HepG2 (cell line): ENCODE measurements around the gene CCL27.

Experiments used
- MEIS2 ChIP-seq: sonication (generic); formaldehyde crosslinking; IDR thresholded peaks from 2 replicates; pipeline ENCODE4 v1.9.0; 2021; ENCODE audit warnings: mild to moderate bottlenecking, missing genetic modification reagents
- NFIC ChIP-seq: IDR thresholded peaks from 2 replicates; pipeline ENCODE4 v1.6.1; 2012; ENCODE audit warnings: mild to moderate bottlenecking, low read length, inconsistent platforms
- NR2F6 ChIP-seq, 2 experiments: IDR thresholded peaks; 2 replicates each; pipeline ENCODE4 v1.6.1; 2016; ENCODE audit warnings: antibody characterized with exemption in 1 of 2, mild to moderate bottlenecking in 1 of 2
- SETDB1 ChIP-seq: sonication (generic); formaldehyde crosslinking; IDR thresholded peaks from 2 replicates; pipeline ENCODE4 v1.5.1; 2020; ENCODE audit warnings: missing genetic modification reagents, mild to moderate bottlenecking, borderline replicate concordance
- SP2 ChIP-seq: sonication (generic); formaldehyde crosslinking; IDR thresholded peaks from 2 replicates; pipeline ENCODE4 v1.5.1; 2020; ENCODE audit warnings: mild to moderate bottlenecking, missing genetic modification reagents
- SYNCRIP ChIP-seq: fragments of 200-400 bp; formaldehyde crosslinking; IDR thresholded peaks from 2 replicates; pipeline ENCODE4 v1.6.1; 2018; ENCODE audit warnings: mild to moderate bottlenecking, low read depth, low read length; ENCODE audit not compliant: insufficient read depth
- ZNF253 ChIP-seq: sonication (generic); formaldehyde crosslinking; IDR thresholded peaks from 2 replicates; pipeline ENCODE4 v1.8.0; 2022; ENCODE audit warnings: mild to moderate bottlenecking, missing genetic modification reagents, borderline replicate concordance
- ZSCAN29 ChIP-seq: sonication (generic); formaldehyde crosslinking; conservative IDR thresholded peaks from 2 replicates; pipeline ENCODE4 v1.4.0; 2020; ENCODE audit warnings: mild to moderate bottlenecking, missing genetic modification reagents
- TF ChIP-seq, protein P1 (sequence below): sonication (generic); formaldehyde crosslinking; IDR thresholded peaks from 2 replicates; pipeline ENCODE4 v1.5.0; 2020; ENCODE audit warnings: mild to moderate bottlenecking, missing genetic modification reagents, moderate library complexity
- TF ChIP-seq, protein P2 (sequence below): sonication (generic); formaldehyde crosslinking; IDR thresholded peaks from 2 replicates; pipeline ENCODE4 v1.4.0; 2020; ENCODE audit warnings: missing genetic modification reagents
- TF ChIP-seq, protein P3 (sequence below): sonication (generic); formaldehyde crosslinking; IDR thresholded peaks from 2 replicates; pipeline ENCODE4 v1.5.0; 2020; ENCODE audit warnings: missing genetic modification reagents
- TF ChIP-seq, protein P4 (sequence below): IDR thresholded peaks from 2 replicates; pipeline ENCODE4 v1.6.1; 2016; ENCODE audit warnings: missing compliant biosample characterization, missing genetic modification reagents, borderline replicate concordance
- TF ChIP-seq, protein P5 (sequence below): sonication (generic); formaldehyde crosslinking; IDR thresholded peaks from 2 replicates; pipeline ENCODE4 v1.8.0; 2022; ENCODE audit warnings: mild to moderate bottlenecking, missing genetic modification reagents; ENCODE audit not compliant: insufficient replicate concordance

DNA sequence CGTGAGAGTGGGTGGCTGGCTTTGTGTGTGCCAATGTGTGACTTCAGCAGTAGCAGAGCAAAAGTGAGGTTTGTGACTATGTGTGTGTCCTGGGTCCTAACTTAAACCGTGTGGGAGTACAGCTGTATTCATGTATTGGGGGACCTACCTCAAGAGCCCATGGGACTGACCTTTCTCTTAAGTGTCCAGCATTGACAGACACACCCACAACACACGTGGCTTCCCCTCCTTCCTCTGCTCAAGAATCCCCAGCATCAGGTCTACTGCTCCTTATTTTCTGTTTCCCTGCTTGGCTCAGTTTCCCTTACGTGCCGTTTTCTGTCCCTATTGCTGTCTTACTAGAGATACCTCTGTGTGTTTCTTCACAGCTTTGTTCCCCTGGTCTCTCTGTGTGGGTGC, 9.9 kb downstream of the CCL27 start:
- TF ChIP-seq, protein P1, sequence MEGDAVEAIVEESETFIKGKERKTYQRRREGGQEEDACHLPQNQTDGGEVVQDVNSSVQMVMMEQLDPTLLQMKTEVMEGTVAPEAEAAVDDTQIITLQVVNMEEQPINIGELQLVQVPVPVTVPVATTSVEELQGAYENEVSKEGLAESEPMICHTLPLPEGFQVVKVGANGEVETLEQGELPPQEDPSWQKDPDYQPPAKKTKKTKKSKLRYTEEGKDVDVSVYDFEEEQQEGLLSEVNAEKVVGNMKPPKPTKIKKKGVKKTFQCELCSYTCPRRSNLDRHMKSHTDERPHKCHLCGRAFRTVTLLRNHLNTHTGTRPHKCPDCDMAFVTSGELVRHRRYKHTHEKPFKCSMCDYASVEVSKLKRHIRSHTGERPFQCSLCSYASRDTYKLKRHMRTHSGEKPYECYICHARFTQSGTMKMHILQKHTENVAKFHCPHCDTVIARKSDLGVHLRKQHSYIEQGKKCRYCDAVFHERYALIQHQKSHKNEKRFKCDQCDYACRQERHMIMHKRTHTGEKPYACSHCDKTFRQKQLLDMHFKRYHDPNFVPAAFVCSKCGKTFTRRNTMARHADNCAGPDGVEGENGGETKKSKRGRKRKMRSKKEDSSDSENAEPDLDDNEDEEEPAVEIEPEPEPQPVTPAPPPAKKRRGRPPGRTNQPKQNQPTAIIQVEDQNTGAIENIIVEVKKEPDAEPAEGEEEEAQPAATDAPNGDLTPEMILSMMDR (CRISPR knock-in tag) = no peak
- TF ChIP-seq MEIS2 (CRISPR knock-in tag) = no peak
- TF ChIP-seq ZSCAN29 (CRISPR knock-in tag) = no peak
- TF ChIP-seq NFIC = no peak
- TF ChIP-seq, protein P2, sequence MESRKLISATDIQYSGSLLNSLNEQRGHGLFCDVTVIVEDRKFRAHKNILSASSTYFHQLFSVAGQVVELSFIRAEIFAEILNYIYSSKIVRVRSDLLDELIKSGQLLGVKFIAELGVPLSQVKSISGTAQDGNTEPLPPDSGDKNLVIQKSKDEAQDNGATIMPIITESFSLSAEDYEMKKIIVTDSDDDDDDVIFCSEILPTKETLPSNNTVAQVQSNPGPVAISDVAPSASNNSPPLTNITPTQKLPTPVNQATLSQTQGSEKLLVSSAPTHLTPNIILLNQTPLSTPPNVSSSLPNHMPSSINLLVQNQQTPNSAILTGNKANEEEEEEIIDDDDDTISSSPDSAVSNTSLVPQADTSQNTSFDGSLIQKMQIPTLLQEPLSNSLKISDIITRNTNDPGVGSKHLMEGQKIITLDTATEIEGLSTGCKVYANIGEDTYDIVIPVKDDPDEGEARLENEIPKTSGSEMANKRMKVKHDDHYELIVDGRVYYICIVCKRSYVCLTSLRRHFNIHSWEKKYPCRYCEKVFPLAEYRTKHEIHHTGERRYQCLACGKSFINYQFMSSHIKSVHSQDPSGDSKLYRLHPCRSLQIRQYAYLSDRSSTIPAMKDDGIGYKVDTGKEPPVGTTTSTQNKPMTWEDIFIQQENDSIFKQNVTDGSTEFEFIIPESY = no peak
- TF ChIP-seq, protein P3, sequence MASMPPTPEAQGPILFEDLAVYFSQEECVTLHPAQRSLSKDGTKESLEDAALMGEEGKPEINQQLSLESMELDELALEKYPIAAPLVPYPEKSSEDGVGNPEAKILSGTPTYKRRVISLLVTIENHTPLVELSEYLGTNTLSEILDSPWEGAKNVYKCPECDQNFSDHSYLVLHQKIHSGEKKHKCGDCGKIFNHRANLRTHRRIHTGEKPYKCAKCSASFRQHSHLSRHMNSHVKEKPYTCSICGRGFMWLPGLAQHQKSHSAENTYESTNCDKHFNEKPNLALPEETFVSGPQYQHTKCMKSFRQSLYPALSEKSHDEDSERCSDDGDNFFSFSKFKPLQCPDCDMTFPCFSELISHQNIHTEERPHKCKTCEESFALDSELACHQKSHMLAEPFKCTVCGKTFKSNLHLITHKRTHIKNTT (CRISPR knock-in tag) = no peak
- no peak for TF ChIP-seq NR2F6 (IDR thresholded peaks at IDR 0.05)
- no peak for TF ChIP-seq NR2F6 (CRISPR knock-in tag; IDR thresholded peaks at IDR 0.05)
- TF ChIP-seq SETDB1 (CRISPR knock-in tag) = no peak
- TF ChIP-seq, protein P4, sequence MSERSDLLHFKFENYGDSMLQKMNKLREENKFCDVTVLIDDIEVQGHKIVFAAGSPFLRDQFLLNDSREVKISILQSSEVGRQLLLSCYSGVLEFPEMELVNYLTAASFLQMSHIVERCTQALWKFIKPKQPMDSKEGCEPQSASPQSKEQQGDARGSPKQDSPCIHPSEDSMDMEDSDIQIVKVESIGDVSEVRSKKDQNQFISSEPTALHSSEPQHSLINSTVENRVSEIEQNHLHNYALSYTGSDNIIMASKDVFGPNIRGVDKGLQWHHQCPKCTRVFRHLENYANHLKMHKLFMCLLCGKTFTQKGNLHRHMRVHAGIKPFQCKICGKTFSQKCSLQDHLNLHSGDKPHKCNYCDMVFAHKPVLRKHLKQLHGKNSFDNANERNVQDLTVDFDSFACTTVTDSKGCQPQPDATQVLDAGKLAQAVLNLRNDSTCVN (CRISPR knock-in tag) = no peak
- no peak for TF ChIP-seq SYNCRIP
- TF ChIP-seq SP2 = no peak
- no peak for TF ChIP-seq ZNF253 (CRISPR knock-in tag)
- TF ChIP-seq, protein P5, sequence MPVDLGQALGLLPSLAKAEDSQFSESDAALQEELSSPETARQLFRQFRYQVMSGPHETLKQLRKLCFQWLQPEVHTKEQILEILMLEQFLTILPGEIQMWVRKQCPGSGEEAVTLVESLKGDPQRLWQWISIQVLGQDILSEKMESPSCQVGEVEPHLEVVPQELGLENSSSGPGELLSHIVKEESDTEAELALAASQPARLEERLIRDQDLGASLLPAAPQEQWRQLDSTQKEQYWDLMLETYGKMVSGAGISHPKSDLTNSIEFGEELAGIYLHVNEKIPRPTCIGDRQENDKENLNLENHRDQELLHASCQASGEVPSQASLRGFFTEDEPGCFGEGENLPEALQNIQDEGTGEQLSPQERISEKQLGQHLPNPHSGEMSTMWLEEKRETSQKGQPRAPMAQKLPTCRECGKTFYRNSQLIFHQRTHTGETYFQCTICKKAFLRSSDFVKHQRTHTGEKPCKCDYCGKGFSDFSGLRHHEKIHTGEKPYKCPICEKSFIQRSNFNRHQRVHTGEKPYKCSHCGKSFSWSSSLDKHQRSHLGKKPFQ (CRISPR knock-in tag) = no peak
